ENCODE measurements around the gene CHI3L2. TPM values are rescaled to one million over a fixed set of nuclear protein-coding genes. Genes with fewer than 3 reads are reported as not detected.

CHI3L2 gene
- total RNA-seq, 1 donor from 2014 or later, result not detected

GRCh38 chr1:111190931-111191451 lies 36.5 kb upstream of the CHI3L2 start:
- TF ChIP-seq CTCF (IDR thresholded peaks at IDR 0.05), result no peak
- Mint-ChIP-seq H3K27ac (ENCODE audit: unreplicated experiment) (no peak overlapping the region), H3K9me3 (ENCODE audit: low read depth) (no peaks in the 10 kb centered on the region), H3K4me3 (ENCODE audit: unreplicated experiment) (no peak overlapping the region), H3K4me1 (ENCODE audit: low read depth) (peaks cover 16% of the 10 kb centered on the region), H3K27me3 (ENCODE audit: low read depth) (no peaks in the 10 kb centered on the region), H3K36me3 (ENCODE audit: low read depth) (peaks cover 9% of the 10 kb centered on the region)
- DNase-seq (ENCODE audit: low spot score), result no peak

GRCh38 chr1:111191496-111191895 lies 36.0 kb upstream of the CHI3L2 start:
- H3K4me1 Mint-ChIP-seq (ENCODE audit: low read depth), result peaks cover 16% of the 10 kb centered on the region
- no peak for TF ChIP-seq CTCF (IDR thresholded peaks at IDR 0.05)
- no peaks in the 10 kb centered on the region for H3K9me3 Mint-ChIP-seq (ENCODE audit: low read depth)
- peaks cover 9% of the 10 kb centered on the region for H3K36me3 Mint-ChIP-seq (ENCODE audit: low read depth)
- H3K27me3 Mint-ChIP-seq (ENCODE audit: low read depth), result no peaks in the 10 kb centered on the region
- no peak overlapping the region for H3K27ac Mint-ChIP-seq (ENCODE audit: unreplicated experiment)
- no peak overlapping the region for H3K4me3 Mint-ChIP-seq (ENCODE audit: unreplicated experiment)
- no peak for DNase-seq (ENCODE audit: low spot score)

DNA sequence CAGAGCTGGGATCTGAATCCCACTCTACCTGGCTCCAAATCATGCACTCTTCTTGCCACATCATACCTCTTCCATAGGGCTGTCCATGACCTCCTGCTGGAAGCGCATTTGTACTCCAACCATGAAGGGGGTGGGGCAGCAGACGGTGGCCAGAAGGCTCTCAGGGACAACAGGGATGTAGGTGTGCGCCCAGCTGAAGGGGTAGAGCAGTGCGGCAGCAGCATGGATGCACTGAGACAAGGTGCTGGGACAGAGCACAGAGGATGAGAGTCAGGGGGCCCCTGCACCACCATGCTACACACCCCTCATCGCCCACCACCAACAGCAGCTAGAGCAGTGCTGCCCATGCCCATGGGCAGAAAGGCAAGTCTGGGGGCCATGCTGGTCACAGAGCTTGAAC lies 35.4 kb upstream of the CHI3L2 start:
- H3K27me3 Mint-ChIP-seq (ENCODE audit: low read depth), result no peaks in the 10 kb centered on the region
- no peak for DNase-seq (ENCODE audit: low spot score)
- no peak overlapping the region for H3K27ac Mint-ChIP-seq (ENCODE audit: unreplicated experiment)
- H3K4me1 Mint-ChIP-seq (ENCODE audit: low read depth), result peaks cover 16% of the 10 kb centered on the region
- TF ChIP-seq CTCF (IDR thresholded peaks at IDR 0.05), result no peak
- H3K9me3 Mint-ChIP-seq (ENCODE audit: low read depth), result no peaks in the 10 kb centered on the region
- H3K36me3 Mint-ChIP-seq (ENCODE audit: low read depth), result peaks cover 5% of the 10 kb centered on the region
- no peak overlapping the region for H3K4me3 Mint-ChIP-seq (ENCODE audit: unreplicated experiment)

- Mint-ChIP-seq H3K4me1 (ENCODE audit: low read depth) (peaks cover 16% of the 10 kb centered on the region), H3K27me3 (ENCODE audit: low read depth) (no peaks in the 10 kb centered on the region), H3K9me3 (ENCODE audit: low read depth) (no peaks in the 10 kb centered on the region), H3K4me3 (ENCODE audit: unreplicated experiment) (no peak overlapping the region), H3K27ac (ENCODE audit: unreplicated experiment) (no peak overlapping the region), H3K36me3 (ENCODE audit: low read depth) (peaks cover 3% of the 10 kb centered on the region)
- DNase-seq (ENCODE audit: low spot score), result no peak
- no peak for TF ChIP-seq CTCF (IDR thresholded peaks at IDR 0.05)
These were observed 34.6 kb upstream of the CHI3L2 start for GRCh38 chr1:111192658-111193519.

GRCh38 chr1:111193712-111194480 lies 33.6 kb upstream of the CHI3L2 start:
- Mint-ChIP-seq H3K27ac (ENCODE audit: unreplicated experiment) (no peak overlapping the region), H3K4me3 (ENCODE audit: unreplicated experiment) (no peak overlapping the region), H3K27me3 (ENCODE audit: low read depth) (no peaks in the 10 kb centered on the region), H3K36me3 (ENCODE audit: low read depth) (no peaks in the 10 kb centered on the region), H3K9me3 (ENCODE audit: low read depth) (no peaks in the 10 kb centered on the region), H3K4me1 (ENCODE audit: low read depth) (peaks cover 16% of the 10 kb centered on the region)
- DNase-seq (ENCODE audit: low spot score), result no peak
- no peak for TF ChIP-seq CTCF (IDR thresholded peaks at IDR 0.05)
